ENCODE results near the gene IL1RAPL1. TPM values are rescaled to one million over a fixed set of nuclear protein-coding genes. Genes with fewer than 3 reads are reported as not detected.

IL1RAPL1 gene
- total and polyA plus RNA-seq, 2 experiments from 2014 or later, result 0.18 to 0.49 TPM

DNA sequence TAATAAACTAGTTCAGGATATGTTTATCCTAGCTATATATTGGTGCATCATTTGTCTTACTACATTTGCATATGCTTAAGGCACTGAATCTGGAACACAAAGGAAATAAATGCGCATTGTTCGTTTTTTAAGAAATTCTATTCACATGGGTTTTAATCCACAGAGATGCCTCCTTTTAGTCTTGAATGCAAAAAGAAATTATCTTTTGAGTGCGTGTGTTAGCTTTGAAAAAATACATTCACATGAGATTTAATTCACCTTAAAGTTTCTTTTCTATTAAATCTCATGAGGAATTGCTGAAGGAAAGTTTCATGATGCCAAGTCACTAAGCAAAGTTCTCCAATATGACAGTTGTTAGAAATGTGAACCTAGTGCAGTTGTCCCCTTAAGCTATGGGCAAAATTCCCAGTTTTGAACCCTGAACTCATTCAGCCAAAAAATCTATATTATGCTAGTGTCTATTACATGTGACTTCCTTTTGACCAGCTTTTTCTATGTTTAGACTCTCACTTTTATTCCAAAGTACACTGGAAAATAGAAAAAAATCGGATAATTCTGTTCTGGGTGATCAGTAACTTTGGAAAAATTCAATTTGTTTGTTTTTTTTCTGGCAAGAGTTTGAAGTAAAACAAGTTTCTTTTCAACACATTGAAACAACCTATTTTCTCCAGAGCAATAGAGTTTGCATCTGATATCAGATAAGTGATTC is 1201.9 kb downstream of the IL1RAPL1 start:
- H4K20me1 ChIP-seq (replicated peaks; ENCODE audit: insufficient read depth), result no peaks in the 10 kb centered on the region
- H3K27me3 Mint-ChIP-seq (ENCODE audit: insufficient read depth, low read depth, poor library complexity), result no peaks in the 10 kb centered on the region
- H3K79me2 ChIP-seq (replicated peaks; ENCODE audit: insufficient read depth), result no peaks in the 10 kb centered on the region
- TF ChIP-seq CREB1 (CRISPR knock-in tag; IDR thresholded peaks at IDR 0.05; ENCODE audit: low read depth) (no peak), POLR2AphosphoS5 (IDR thresholded peaks at IDR 0.05; ENCODE audit: low read depth) (no peak), ZNF114 (CRISPR knock-in tag; IDR thresholded peaks at IDR 0.05) (no peak)
- H3K9me2 ChIP-seq (ENCODE audit: insufficient read depth), result no peaks in the 10 kb centered on the region
- no peak for DNase-seq (ENCODE audit: low spot score)
- no peaks in the 10 kb centered on the region for H3K4me1 ChIP-seq (ENCODE audit: insufficient read depth)
- H3K4me3 ChIP-seq, result no peak overlapping the region
- H3K9me3 Mint-ChIP-seq, result no peaks in the 10 kb centered on the region
- H3K4me3 Mint-ChIP-seq, result no peak overlapping the region
- no peak overlapping the region for H3K27ac ChIP-seq (ENCODE audit: low read depth)
- no peaks in the 10 kb centered on the region for H3K27me3 ChIP-seq (ENCODE audit: insufficient read depth)
- H3K4me1 Mint-ChIP-seq, result no peaks in the 10 kb centered on the region; the same call in 2 of the 3 replicates
- H3K36me3 ChIP-seq (ENCODE audit: insufficient read depth), result no peaks in the 10 kb centered on the region
- no peak overlapping the region for H2AFZ ChIP-seq
- H3F3A ChIP-seq (replicated peaks; ENCODE audit: low read depth), result no peaks in the 10 kb centered on the region
- no peaks in the 10 kb centered on the region for H3K36me3 Mint-ChIP-seq (ENCODE audit: low read depth)
- no peak overlapping the region for H3K27ac Mint-ChIP-seq
- no peak overlapping the region for H3K4me2 ChIP-seq
- no peak for ATAC-seq

DNA sequence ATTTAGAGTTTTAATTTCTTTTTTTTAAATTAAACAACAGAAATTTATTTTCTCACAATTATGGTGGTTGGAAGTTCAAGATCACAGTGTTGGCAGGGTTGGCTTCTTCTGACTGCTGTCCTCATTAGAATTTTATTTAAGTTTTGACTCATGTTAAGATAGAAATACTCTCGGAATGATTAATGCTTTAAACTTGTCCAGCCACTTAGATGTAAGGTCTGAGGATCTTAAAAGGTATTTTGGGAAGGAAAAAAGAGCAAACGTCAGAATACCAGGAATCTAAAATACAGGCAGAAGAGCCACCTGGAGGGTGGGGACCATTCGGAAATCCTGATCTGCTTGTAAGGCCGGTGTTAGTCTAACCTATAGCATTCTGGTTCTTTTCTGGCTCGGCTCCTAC is 1205.1 kb downstream of the IL1RAPL1 start:
- H3K27me3 ChIP-seq (ENCODE audit: insufficient read depth), result no peaks in the 10 kb centered on the region
- no peaks in the 10 kb centered on the region for H3K27me3 Mint-ChIP-seq (ENCODE audit: insufficient read depth, low read depth, poor library complexity)
- H3K9me2 ChIP-seq (ENCODE audit: insufficient read depth), result no peaks in the 10 kb centered on the region
- DNase-seq (ENCODE audit: low spot score), result no peak
- H3K4me1 Mint-ChIP-seq, result no peaks in the 10 kb centered on the region; the same call in 2 of the 3 replicates
- H3K4me3 Mint-ChIP-seq, result no peak overlapping the region
- H3K36me3 Mint-ChIP-seq (ENCODE audit: low read depth), result no peaks in the 10 kb centered on the region
- no peak overlapping the region for H3K27ac Mint-ChIP-seq
- H3K9me3 Mint-ChIP-seq, result no peaks in the 10 kb centered on the region
- no peak overlapping the region for H3K4me3 ChIP-seq
- ATAC-seq, result no peak
- no peaks in the 10 kb centered on the region for H3K36me3 ChIP-seq (ENCODE audit: insufficient read depth)
- no peaks in the 10 kb centered on the region for H3K4me1 ChIP-seq (ENCODE audit: insufficient read depth)
- no peaks in the 10 kb centered on the region for H4K20me1 ChIP-seq (replicated peaks; ENCODE audit: insufficient read depth)
- no peak overlapping the region for H2AFZ ChIP-seq
- H3K4me2 ChIP-seq, result no peak overlapping the region
- no peak overlapping the region for H3K27ac ChIP-seq (ENCODE audit: low read depth)
- no peaks in the 10 kb centered on the region for H3F3A ChIP-seq (replicated peaks; ENCODE audit: low read depth)
- H3K79me2 ChIP-seq (replicated peaks; ENCODE audit: insufficient read depth), result no peaks in the 10 kb centered on the region
- TF ChIP-seq NANOG (IDR thresholded peaks at IDR 0.05; ENCODE audit: borderline replicate concordance) (no peak), STAT1 (IDR thresholded peaks at IDR 0.05; ENCODE audit: unreplicated experiment) (no peak), POLR2AphosphoS5 (IDR thresholded peaks at IDR 0.05; ENCODE audit: low read depth) (no peak), CREB1 (CRISPR knock-in tag; IDR thresholded peaks at IDR 0.05; ENCODE audit: low read depth) (no peak), EZH2 (IDR thresholded peaks at IDR 0.05; ENCODE audit: low read depth, unreplicated experiment) (no peak), JUNB (IDR thresholded peaks at IDR 0.05; ENCODE audit: unreplicated experiment) (no peak), ZNF114 (CRISPR knock-in tag; IDR thresholded peaks at IDR 0.05) (no peak), EZH2phosphoT487 (IDR thresholded peaks at IDR 0.05; ENCODE audit: unreplicated experiment) (no peak), ZNF331 (CRISPR knock-in tag; IDR thresholded peaks at IDR 0.05; ENCODE audit: low read depth) (no peak)
- TF ChIP-seq, protein P1, sequence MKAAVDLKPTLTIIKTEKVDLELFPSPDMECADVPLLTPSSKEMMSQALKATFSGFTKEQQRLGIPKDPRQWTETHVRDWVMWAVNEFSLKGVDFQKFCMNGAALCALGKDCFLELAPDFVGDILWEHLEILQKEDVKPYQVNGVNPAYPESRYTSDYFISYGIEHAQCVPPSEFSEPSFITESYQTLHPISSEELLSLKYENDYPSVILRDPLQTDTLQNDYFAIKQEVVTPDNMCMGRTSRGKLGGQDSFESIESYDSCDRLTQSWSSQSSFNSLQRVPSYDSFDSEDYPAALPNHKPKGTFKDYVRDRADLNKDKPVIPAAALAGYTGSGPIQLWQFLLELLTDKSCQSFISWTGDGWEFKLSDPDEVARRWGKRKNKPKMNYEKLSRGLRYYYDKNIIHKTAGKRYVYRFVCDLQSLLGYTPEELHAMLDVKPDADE (IDR thresholded peaks at IDR 0.05), result no peak
- TF ChIP-seq, protein P2, sequence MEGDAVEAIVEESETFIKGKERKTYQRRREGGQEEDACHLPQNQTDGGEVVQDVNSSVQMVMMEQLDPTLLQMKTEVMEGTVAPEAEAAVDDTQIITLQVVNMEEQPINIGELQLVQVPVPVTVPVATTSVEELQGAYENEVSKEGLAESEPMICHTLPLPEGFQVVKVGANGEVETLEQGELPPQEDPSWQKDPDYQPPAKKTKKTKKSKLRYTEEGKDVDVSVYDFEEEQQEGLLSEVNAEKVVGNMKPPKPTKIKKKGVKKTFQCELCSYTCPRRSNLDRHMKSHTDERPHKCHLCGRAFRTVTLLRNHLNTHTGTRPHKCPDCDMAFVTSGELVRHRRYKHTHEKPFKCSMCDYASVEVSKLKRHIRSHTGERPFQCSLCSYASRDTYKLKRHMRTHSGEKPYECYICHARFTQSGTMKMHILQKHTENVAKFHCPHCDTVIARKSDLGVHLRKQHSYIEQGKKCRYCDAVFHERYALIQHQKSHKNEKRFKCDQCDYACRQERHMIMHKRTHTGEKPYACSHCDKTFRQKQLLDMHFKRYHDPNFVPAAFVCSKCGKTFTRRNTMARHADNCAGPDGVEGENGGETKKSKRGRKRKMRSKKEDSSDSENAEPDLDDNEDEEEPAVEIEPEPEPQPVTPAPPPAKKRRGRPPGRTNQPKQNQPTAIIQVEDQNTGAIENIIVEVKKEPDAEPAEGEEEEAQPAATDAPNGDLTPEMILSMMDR (conservative IDR thresholded peaks at IDR 0.05; ENCODE audit: low read depth in 2 of 2), result no peak
- TF ChIP-seq, protein P3, sequence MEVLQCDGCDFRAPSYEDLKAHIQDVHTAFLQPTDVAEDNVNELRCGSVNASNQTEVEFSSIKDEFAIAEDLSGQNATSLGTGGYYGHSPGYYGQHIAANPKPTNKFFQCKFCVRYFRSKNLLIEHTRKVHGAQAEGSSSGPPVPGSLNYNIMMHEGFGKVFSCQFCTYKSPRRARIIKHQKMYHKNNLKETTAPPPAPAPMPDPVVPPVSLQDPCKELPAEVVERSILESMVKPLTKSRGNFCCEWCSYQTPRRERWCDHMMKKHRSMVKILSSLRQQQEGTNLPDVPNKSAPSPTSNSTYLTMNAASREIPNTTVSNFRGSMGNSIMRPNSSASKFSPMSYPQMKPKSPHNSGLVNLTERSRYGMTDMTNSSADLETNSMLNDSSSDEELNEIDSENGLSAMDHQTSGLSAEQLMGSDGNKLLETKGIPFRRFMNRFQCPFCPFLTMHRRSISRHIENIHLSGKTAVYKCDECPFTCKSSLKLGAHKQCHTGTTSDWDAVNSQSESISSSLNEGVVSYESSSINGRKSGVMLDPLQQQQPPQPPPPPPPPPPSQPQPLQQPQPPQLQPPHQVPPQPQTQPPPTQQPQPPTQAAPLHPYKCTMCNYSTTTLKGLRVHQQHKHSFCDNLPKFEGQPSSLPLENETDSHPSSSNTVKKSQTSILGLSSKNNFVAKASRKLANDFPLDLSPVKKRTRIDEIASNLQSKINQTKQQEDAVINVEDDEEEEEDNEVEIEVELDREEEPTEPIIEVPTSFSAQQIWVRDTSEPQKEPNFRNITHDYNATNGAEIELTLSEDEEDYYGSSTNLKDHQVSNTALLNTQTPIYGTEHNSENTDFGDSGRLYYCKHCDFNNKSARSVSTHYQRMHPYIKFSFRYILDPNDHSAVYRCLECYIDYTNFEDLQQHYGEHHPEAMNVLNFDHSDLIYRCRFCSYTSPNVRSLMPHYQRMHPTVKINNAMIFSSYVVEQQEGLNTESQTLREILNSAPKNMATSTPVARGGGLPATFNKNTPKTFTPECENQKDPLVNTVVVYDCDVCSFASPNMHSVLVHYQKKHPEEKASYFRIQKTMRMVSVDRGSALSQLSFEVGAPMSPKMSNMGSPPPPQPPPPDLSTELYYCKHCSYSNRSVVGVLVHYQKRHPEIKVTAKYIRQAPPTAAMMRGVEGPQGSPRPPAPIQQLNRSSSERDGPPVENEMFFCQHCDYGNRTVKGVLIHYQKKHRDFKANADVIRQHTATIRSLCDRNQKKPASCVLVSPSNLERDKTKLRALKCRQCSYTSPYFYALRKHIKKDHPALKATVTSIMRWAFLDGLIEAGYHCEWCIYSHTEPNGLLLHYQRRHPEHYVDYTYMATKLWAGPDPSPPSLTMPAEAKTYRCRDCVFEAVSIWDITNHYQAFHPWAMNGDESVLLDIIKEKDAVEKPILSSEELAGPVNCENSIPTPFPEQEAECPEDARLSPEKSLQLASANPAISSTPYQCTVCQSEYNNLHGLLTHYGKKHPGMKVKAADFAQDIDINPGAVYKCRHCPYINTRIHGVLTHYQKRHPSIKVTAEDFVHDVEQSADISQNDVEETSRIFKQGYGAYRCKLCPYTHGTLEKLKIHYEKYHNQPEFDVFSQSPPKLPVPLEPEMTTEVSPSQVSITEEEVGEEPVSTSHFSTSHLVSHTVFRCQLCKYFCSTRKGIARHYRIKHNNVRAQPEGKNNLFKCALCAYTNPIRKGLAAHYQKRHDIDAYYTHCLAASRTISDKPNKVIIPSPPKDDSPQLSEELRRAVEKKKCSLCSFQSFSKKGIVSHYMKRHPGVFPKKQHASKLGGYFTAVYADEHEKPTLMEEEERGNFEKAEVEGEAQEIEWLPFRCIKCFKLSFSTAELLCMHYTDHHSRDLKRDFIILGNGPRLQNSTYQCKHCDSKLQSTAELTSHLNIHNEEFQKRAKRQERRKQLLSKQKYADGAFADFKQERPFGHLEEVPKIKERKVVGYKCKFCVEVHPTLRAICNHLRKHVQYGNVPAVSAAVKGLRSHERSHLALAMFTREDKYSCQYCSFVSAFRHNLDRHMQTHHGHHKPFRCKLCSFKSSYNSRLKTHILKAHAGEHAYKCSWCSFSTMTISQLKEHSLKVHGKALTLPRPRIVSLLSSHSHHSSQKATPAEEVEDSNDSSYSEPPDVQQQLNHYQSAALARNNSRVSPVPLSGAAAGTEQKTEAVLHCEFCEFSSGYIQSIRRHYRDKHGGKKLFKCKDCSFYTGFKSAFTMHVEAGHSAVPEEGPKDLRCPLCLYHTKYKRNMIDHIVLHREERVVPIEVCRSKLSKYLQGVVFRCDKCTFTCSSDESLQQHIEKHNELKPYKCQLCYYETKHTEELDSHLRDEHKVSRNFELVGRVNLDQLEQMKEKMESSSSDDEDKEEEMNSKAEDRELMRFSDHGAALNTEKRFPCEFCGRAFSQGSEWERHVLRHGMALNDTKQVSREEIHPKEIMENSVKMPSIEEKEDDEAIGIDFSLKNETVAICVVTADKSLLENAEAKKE (CRISPR knock-in tag; IDR thresholded peaks at IDR 0.05), result no peak

Measured in GM23338 (cell line).